Type B pancreatic cell (in vitro differentiated cells): ENCODE measurements around the gene ARFGAP1. TPM values are rescaled to one million over a fixed set of nuclear protein-coding genes. Genes with fewer than 3 reads are reported as not detected.

ENCODE experiments used
- DNase-seq: peaks from one replicate; pipeline ENCODE4 v3.0.0; 2021; ENCODE audit warnings: mixed read lengths; ENCODE audit not compliant: unreplicated experiment; ENCODE audit errors: extremely low spot score
- H3K27ac Mint-ChIP-seq: 2 replicates; pipeline ENCODE4 v1.8.0; 2021; ENCODE audit warnings: mild to moderate bottlenecking, mixed read lengths
- H3K27me3 Mint-ChIP-seq: 2 replicates; pipeline ENCODE4 v1.8.0; 2021; ENCODE audit warnings: mixed read lengths
- H3K36me3 Mint-ChIP-seq: 2 replicates; pipeline ENCODE4 v1.8.0; 2021; ENCODE audit warnings: mixed read lengths
- H3K4me1 Mint-ChIP-seq: one replicate; pipeline ENCODE4 v1.8.0; 2021; ENCODE audit warnings: mixed read lengths; ENCODE audit not compliant: unreplicated experiment
- H3K4me3 Mint-ChIP-seq: 2 replicates; pipeline ENCODE4 v1.8.0; 2021; ENCODE audit warnings: mild to moderate bottlenecking, mixed read lengths
- H3K9me3 Mint-ChIP-seq: 2 replicates; pipeline ENCODE4 v1.8.0; 2021; ENCODE audit warnings: mixed read lengths
- total RNA-seq: library from RNA; stranded (reverse); gene quantifications from 2 replicates; pipeline ENCODE4 v1.2.1, GENCODE V29; 2021; ENCODE audit warnings: low replicate concordance
- TF ChIP-seq, protein P1 (sequence below): fragments of 200-600 bp; sonication (generic); conservative IDR thresholded peaks from 2 replicates; pipeline ENCODE4 v1.5.0; 2021; ENCODE audit warnings: antibody characterized with exemption, mild to moderate bottlenecking

ARFGAP1 gene
- total RNA-seq, 1 donor from 2014 or later: 132 TPM

DNA sequence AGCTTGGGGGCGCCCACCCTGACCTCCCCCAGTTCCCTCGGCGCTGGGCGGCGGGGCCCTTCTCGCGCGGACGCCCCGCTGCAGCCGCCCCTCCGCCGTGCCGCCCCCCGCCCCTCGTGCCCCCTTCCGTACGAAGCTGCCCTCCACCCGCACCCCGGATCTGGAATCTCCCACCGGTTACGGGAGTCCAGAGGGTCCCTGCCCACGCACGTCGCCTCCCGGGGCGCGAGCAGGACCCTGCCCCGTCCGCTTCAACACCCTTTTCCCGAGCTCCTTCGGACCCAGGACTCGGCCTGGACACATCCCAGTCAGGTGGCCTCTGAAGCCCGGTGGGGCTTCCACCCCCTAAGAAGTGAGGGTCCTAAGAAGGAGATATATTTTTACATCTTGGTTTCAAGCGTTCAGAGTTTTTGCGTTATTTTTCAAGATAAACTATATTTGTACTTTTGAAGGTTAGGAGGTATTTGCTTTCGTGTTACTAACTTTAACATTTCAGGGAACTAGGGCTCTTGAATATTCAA is 506 bp downstream of the ARFGAP1 start:
- TF ChIP-seq, protein P1, sequence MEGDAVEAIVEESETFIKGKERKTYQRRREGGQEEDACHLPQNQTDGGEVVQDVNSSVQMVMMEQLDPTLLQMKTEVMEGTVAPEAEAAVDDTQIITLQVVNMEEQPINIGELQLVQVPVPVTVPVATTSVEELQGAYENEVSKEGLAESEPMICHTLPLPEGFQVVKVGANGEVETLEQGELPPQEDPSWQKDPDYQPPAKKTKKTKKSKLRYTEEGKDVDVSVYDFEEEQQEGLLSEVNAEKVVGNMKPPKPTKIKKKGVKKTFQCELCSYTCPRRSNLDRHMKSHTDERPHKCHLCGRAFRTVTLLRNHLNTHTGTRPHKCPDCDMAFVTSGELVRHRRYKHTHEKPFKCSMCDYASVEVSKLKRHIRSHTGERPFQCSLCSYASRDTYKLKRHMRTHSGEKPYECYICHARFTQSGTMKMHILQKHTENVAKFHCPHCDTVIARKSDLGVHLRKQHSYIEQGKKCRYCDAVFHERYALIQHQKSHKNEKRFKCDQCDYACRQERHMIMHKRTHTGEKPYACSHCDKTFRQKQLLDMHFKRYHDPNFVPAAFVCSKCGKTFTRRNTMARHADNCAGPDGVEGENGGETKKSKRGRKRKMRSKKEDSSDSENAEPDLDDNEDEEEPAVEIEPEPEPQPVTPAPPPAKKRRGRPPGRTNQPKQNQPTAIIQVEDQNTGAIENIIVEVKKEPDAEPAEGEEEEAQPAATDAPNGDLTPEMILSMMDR: no peak
- no peaks in the 10 kb centered on the region for H3K27me3 Mint-ChIP-seq
- H3K4me3 Mint-ChIP-seq: peak overlapping the region; percentile 97
- H3K9me3 Mint-ChIP-seq: no peaks in the 10 kb centered on the region
- no peaks in the 10 kb centered on the region for H3K36me3 Mint-ChIP-seq
- peaks cover 39% of the 10 kb centered on the region for H3K4me1 Mint-ChIP-seq
- peak overlapping the region; percentile 89 for H3K27ac Mint-ChIP-seq
- no peak for DNase-seq

DNA sequence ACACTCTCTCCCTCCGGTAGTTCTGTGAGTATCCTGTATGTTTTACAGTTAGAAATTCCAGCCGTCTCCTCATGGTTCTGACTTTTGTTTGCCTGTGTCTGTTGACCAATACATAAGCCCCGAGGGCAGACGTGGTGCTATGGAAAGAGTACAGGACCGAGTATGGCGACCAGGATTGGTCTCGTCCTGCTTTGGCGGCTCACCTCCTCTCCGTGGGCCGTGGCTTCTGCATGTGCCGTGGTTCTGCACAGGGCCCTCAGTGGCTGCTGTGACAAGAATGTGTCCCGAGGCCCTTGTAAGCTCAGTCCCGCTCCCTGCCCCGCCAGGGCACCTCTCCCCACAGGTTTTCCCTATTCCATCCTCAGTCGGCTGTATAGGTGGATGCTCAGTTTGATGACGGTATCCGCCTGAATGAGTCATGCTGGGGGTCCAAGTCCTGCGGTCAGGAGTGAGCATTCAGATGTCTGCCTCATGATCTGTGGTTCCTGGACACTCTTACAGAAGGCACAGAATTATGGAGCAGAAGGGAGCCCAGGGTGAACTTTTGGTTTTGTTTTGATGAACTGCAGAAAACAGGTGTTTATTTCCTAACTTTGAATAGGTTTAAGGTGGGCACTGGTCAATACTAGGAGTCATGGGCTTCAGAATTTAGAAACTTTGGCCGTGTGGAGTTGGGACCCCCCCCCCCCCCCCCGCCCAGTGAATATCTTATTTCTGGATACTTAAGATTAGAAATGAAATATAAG is 1.2 kb downstream of the ARFGAP1 start:
- Mint-ChIP-seq H3K4me3 (peak overlapping the region; percentile 97), H3K27me3 (no peaks in the 10 kb centered on the region), H3K36me3 (no peaks in the 10 kb centered on the region), H3K27ac (peak overlapping the region; percentile 89), H3K4me1 (peaks cover 32% of the 10 kb centered on the region), H3K9me3 (no peaks in the 10 kb centered on the region)
- DNase-seq: no peak
- TF ChIP-seq, protein P1: no peak

DNA sequence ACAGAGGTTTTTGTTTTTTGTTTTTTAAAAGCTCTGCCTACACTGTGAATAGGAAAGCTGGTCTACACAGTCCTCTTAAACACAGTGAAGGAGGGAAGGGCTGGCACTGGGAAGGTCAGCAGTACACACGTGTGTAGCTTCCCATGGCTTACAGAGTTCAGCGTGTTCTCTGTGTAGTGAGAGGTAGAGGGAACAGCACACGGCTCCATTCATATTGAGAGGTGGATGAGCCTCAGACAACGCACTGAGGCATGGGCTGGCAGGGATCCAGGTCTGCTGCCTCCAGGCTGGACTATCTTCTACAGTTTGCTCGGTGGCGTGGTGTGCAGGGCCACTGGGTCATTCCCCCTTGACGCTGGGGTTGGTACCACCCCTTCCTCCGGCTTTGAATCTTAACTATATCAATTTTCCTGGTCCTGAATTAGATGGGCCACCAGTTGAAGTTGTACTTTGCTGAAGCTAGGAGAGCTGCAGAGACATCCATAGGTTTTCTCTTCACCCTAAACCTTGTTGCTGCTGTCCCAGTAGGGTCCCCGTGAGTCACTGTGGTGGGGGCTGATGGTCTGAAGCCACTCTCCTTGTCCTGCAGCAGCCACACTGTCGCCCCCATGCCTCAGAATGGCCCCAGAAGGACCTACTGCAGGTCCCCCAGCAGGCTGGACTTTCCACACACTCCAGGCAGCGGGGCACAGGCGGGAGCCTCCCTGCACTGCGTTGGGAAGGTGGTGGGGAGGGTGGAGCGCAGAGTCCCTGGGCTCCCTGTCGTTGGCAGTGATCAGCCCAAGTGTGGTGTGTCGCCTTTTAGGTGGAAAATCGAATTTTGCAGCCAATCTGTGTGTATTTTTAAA is 2.0 kb downstream of the ARFGAP1 start:
- no peak overlapping the region for H3K27ac Mint-ChIP-seq
- H3K4me3 Mint-ChIP-seq: peak overlapping the region; percentile 74
- no peaks in the 10 kb centered on the region for H3K36me3 Mint-ChIP-seq

DNA sequence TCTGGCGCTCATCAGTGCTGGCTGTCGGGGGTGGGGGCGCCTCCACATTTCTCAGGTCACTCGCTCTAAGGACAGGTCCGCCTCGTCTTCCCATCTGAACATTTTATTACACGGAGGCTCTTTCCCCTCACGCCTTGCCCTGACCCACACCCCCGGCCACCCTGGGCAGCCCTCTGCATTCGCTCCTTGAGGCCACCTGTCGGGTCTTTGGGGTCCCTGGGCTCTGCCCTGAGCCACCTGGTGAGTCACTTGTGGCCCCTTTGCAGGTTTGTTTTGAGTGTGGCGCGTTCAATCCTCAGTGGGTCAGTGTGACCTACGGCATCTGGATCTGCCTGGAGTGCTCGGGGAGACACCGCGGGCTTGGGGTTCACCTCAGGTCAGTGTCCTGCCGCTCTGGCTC is 3.2 kb downstream of the ARFGAP1 start:
- DNase-seq: no peak
- H3K4me1 Mint-ChIP-seq: peaks cover 23% of the 10 kb centered on the region
- H3K36me3 Mint-ChIP-seq: no peaks in the 10 kb centered on the region
- H3K27me3 Mint-ChIP-seq: no peaks in the 10 kb centered on the region
- TF ChIP-seq, protein P1: no peak
- no peaks in the 10 kb centered on the region for H3K9me3 Mint-ChIP-seq
- H3K4me3 Mint-ChIP-seq: peak overlapping the region; percentile 55
- no peak overlapping the region for H3K27ac Mint-ChIP-seq

More for the DNA sequence above, 2.0 kb downstream of the ARFGAP1 start:
- Mint-ChIP-seq H3K9me3 (no peaks in the 10 kb centered on the region), H3K27me3 (no peaks in the 10 kb centered on the region), H3K4me1 (peaks cover 31% of the 10 kb centered on the region)
- TF ChIP-seq, protein P1: no peak
- no peak for DNase-seq

DNA sequence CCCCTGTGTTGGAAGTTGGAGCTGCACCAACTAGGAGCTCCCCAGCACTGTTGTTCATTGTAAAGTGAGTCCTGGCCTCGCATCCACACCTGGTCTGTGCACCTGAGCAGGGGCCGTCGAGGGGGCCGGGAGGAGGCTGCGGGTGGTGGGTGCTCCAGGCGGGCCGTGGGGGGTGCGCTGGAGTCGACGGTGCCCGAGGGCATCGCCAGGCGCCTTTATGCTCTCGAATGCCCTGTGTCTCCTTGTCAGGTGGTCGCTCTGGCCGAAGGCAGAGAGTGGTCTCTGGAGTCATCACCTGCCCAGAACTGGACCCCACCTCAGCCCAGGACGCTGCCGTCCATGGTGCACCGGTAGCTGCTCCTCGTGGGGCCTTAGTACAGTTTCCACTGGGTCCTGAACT is 4.3 kb downstream of the ARFGAP1 start:
- TF ChIP-seq, protein P1: no peak
- Mint-ChIP-seq H3K4me1 (peaks cover 17% of the 10 kb centered on the region), H3K4me3 (no peak overlapping the region), H3K36me3 (no peaks in the 10 kb centered on the region), H3K27ac (no peak overlapping the region), H3K27me3 (no peaks in the 10 kb centered on the region), H3K9me3 (no peaks in the 10 kb centered on the region)
- DNase-seq: no peak
